Skeletal muscle tissue (tissue), 4 donors: Measurements from ENCODE around the gene NANOS3. TPM values are rescaled to one million over a fixed set of nuclear protein-coding genes. Genes with fewer than 3 reads are reported as not detected.

Source experiments
- H3K27ac ChIP-seq: one replicate; pipeline ENCODE4 v1.7.0; 2013; ENCODE audit warnings: mild to moderate bottlenecking, low read depth, low read length, inconsistent platforms
- H3K27me3 ChIP-seq, 3 donors: one replicate each; pipeline ENCODE4 v1.7.0; 2013; ENCODE audit warnings: low read length in 3 of 3; ENCODE audit not compliant: control insufficient read depth in 3 of 3, insufficient read depth in 3 of 3
- H3K36me3 ChIP-seq, 3 donors: one replicate each; pipeline ENCODE4 v1.7.0; 2013; ENCODE audit warnings: low read length in 3 of 3; ENCODE audit not compliant: control insufficient read depth in 3 of 3, insufficient read depth in 3 of 3
- H3K4me1 ChIP-seq, 3 donors: one replicate each; pipeline ENCODE4 v1.7.0; 2013; ENCODE audit warnings: low read length in 3 of 3, mild to moderate bottlenecking in 3 of 3; ENCODE audit not compliant: control insufficient read depth in 3 of 3, insufficient read depth in 3 of 3
- H3K4me3 ChIP-seq, 3 donors: one replicate each; pipeline ENCODE4 v1.7.0; 2013; ENCODE audit warnings: low read length in 3 of 3
- H3K9ac ChIP-seq, 3 donors: one replicate each; pipeline ENCODE4 v1.7.0; 2013; ENCODE audit warnings: low read length in 3 of 3, mild to moderate bottlenecking in 3 of 3, moderate library complexity in 2 of 3, low read depth in 1 of 3
- H3K9me3 ChIP-seq, 3 donors: one replicate each; pipeline ENCODE4 v1.7.0; 2013; ENCODE audit warnings: low read length in 3 of 3; ENCODE audit not compliant: control insufficient read depth in 3 of 3
- total RNA-seq: library from RNA; depleted of rRNA; stranded (reverse); fragments of >200 nt; gene quantifications from one replicate; pipeline ENCODE4 v1.2.3, GENCODE V29; 2014
- donor health status: Osteomylitis.

Gene NANOS3
- total RNA-seq, 1 donor from 2014 or later, result not detected

DNA sequence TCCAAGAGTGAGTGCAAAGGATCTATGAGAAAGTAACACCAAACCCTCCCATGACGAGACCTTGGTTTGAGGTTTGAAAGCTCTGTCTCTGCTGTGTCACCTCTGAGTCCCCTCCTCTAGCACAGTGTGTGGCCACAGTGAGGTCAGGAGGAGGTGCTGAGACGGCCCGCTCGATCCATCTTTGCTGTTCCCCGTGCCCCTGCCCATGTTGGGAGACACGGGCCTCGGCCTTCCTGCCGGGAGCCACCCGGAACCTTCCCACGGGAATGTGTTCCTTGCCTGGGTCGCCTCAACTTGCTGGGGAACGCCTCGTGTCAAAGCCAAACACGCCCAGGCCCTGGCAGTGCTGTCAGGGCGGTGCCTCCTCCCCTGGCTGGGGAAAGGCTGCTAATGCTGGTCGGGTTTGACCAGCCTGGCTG lies 10.1 kb downstream of the NANOS3 start:
- H3K27ac ChIP-seq, result no peak overlapping the region

DNA sequence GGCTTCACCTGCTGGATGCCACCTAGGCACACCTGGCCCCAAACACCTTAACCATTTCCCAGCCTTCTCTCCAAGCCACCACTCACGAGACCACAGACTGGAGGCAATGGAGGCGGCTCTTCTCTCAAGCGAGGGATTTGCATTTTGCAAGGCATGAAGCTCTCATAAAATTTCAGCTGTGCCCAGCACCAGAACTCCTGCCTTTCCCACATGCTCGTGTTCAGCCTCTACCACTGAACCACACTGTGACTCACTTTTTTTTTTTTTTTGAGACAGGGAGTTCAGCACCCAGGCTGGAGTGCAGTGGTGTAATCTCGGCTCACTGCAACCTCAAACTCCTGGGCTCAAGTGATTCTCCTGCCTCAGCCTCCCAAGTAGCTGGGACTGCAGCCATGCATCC lies 10.6 kb downstream of the NANOS3 start:
- Histone ChIP-seq H3K9ac (no peak overlapping the region), H3K36me3 (no peaks in the 10 kb centered on the region), H3K27me3 (no peaks in the 10 kb centered on the region), H3K27ac (no peak overlapping the region), H3K4me3 (no peak overlapping the region), H3K4me1 (no peaks in the 10 kb centered on the region), H3K9me3 (no peaks in the 10 kb centered on the region)

More for the DNA sequence above, 10.1 kb downstream of the NANOS3 start:
- Histone ChIP-seq H3K4me3 (no peak overlapping the region), H3K36me3 (no peaks in the 10 kb centered on the region), H3K4me1 (peaks cover 0 to 3% (median 0%) of the 10 kb centered on the region in 3 donors), H3K9me3 (no peaks in the 10 kb centered on the region), H3K9ac (no peak overlapping the region), H3K27me3 (no peaks in the 10 kb centered on the region)

DNA sequence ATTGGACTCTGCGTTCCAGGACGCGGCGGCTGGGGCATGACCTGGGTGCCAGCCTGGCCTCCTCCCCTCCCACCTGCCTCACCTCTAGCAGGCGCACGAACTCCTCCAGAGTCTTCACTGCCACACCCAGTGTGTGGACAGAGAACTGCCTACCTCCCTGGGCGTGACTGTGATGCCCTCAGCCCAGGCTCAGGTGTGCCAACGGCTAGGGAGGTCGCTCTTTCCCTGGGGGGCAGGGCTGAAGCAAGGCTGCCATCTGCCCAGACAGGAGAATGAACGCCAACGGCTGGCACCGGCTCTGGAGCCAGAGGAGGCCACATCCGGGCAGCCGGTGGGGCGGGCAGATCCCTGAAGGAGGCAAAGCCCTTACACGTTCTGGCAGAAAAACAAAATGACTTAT lies 11.3 kb downstream of the NANOS3 start:
- Histone ChIP-seq H3K4me3 (no peak overlapping the region), H3K4me1 (no peaks in the 10 kb centered on the region), H3K9ac (no peak overlapping the region), H3K27me3 (no peaks in the 10 kb centered on the region), H3K36me3 (no peaks in the 10 kb centered on the region), H3K9me3 (no peaks in the 10 kb centered on the region), H3K27ac (no peak overlapping the region)

DNA sequence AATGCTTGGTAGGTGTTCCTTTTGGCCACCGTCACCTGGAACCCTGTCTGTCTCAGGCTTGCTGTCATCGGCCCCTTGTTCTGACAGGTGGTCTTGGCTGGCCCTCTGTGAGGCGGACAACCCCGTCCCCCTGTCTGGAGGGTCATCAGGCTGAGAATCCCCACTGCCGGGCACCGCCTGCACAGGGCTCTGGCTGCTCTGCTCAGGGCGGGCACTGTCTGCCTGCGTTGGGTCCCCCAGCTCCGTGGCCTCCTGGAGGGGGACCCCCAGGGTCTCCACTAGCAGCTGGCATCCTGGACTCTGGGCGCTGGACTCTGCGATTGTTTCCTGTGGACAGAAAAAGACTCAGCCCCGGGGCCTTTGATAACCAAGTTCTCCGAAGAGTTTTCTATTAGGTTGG lies 13.2 kb downstream of the NANOS3 start:
- H3K9me3 ChIP-seq, result no peaks in the 10 kb centered on the region
- H3K4me3 ChIP-seq, result no peak overlapping the region
- H3K36me3 ChIP-seq, result no peaks in the 10 kb centered on the region
- no peak overlapping the region for H3K9ac ChIP-seq
- H3K27ac ChIP-seq, result no peak overlapping the region
- H3K4me1 ChIP-seq, result no peaks in the 10 kb centered on the region
- no peaks in the 10 kb centered on the region for H3K27me3 ChIP-seq

DNA sequence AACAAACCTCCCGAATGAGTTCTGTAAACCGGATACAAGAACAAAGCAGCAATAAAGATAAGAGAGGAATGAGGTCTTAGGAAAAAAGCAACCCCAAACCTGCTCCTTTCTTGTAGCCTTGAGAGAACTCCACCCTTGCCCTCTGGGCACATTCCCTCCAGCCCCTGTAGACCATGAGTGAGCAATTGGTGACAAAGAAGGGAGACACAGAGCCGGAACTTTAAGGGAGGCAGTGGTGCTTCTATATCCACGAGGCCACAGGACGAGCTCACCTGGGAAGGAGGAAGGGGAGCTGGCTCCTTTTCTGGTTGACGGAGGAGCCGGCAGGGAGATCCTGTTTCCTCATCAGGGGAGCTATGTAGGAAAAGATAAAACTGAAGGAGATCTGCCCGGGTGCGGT lies 15.9 kb downstream of the NANOS3 start:
- no peaks in the 10 kb centered on the region for H3K27me3 ChIP-seq
- H3K4me1 ChIP-seq, result no peaks in the 10 kb centered on the region
- no peaks in the 10 kb centered on the region for H3K9me3 ChIP-seq
- no peak overlapping the region for H3K9ac ChIP-seq
- no peak overlapping the region for H3K27ac ChIP-seq
- no peak overlapping the region for H3K4me3 ChIP-seq
- no peaks in the 10 kb centered on the region for H3K36me3 ChIP-seq

DNA sequence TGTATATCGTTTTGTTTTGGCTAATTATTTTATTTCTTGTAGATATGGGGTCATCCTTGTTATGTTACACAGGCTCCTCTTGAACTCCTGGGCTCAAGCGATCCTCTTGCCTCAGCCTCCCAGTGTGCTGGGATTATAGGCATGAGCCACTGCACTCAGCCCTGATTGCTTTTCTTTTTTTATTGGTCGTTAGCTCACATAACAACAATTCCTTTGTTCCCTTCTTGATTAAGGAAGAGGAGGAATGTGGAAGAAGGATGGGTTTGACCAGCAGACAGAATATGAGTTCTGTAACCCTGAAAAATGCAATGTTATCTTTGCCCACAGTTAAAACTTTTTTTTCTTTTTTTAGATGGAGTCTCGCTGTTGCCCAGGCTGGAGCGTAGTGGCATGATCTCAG lies 17.6 kb downstream of the NANOS3 start:
- Histone ChIP-seq H3K36me3 (no peaks in the 10 kb centered on the region), H3K27me3 (no peaks in the 10 kb centered on the region), H3K9ac (no peak overlapping the region)

DNA sequence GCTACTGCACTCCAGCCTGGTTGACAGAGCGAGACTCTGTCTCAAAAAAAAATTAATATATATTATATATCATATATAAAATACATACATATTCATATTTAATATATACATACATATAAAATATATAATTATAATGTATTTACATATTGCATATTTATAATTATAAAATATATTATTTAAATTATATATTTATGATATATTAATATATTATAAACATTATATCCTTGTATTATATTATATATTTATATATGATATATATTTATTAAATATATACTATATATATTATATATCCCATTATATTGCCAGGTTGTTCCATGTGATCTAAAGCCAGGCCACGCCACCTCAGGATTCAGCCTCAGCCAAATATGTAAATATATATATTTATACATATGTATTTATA lies 19.3 kb downstream of the NANOS3 start:
- Histone ChIP-seq H3K9ac (no peak overlapping the region), H3K36me3 (no peaks in the 10 kb centered on the region), H3K27ac (no peak overlapping the region), H3K4me1 (no peaks in the 10 kb centered on the region), H3K4me3 (no peak overlapping the region), H3K9me3 (no peaks in the 10 kb centered on the region), H3K27me3 (no peaks in the 10 kb centered on the region)

More for the DNA sequence above, 17.6 kb downstream of the NANOS3 start:
- Histone ChIP-seq H3K4me3 (no peak overlapping the region), H3K4me1 (no peaks in the 10 kb centered on the region), H3K9me3 (no peaks in the 10 kb centered on the region), H3K27ac (no peak overlapping the region)

DNA sequence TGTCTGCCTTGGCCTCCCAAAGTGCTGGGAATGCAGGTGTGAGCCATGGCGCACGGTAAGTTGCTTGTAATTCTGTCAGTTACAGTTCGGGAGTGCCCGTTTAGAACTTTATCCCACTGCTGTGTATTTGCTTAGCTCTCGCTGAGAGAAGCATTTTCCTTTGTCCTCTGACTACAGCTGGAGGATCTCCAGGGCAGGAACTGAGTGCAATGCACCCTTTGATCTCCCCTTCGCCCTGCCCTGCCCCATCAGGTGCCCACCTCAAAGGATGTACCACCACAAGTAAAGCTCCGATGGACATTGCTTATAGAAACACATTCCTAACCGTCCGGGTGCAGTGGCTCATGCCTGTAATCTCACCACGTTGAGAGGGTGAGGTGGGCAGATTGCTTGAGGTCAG lies 22.5 kb downstream of the NANOS3 start:
- Histone ChIP-seq H3K27ac (no peak overlapping the region), H3K9me3 (no peaks in the 10 kb centered on the region), H3K27me3 (no peaks in the 10 kb centered on the region), H3K4me1 (no peaks in the 10 kb centered on the region), H3K36me3 (no peaks in the 10 kb centered on the region), H3K9ac (no peak overlapping the region), H3K4me3 (no peak overlapping the region)

DNA sequence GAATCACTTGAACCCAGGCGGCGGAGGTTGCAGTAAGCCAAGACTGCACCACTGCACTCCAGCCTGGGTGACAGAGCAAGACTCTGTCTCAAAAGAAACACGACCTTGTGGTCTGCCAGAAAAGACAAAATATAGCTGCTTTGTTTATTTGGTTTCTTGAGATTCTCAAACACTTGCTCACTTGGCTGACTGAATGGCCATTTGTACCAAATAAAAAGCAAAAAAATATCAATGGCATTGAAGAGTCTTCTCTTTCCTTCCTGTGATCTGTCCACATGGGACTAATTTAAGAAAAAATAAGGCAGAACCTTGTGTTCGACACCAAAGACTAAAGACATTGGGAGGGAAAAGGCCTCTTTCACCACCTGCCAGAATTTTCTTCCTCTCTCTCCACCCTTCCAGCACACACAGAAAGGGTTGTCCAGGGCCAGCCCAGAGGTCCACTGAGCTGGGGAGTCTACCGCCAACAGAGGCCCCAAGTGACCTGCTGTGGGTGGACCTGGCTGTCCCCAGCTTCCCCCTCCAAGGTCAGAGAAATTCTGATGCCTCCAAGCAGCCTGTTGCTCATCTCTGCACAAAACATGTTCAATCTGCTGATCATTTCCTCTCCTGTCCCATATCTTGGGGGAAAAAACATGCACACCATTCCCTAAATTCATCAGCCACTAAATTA lies 23.1 kb downstream of the NANOS3 start:
- Histone ChIP-seq H3K9me3 (no peaks in the 10 kb centered on the region), H3K27ac (no peak overlapping the region), H3K36me3 (no peaks in the 10 kb centered on the region), H3K27me3 (no peaks in the 10 kb centered on the region), H3K9ac (no peak overlapping the region), H3K4me1 (no peaks in the 10 kb centered on the region), H3K4me3 (no peak overlapping the region)

DNA sequence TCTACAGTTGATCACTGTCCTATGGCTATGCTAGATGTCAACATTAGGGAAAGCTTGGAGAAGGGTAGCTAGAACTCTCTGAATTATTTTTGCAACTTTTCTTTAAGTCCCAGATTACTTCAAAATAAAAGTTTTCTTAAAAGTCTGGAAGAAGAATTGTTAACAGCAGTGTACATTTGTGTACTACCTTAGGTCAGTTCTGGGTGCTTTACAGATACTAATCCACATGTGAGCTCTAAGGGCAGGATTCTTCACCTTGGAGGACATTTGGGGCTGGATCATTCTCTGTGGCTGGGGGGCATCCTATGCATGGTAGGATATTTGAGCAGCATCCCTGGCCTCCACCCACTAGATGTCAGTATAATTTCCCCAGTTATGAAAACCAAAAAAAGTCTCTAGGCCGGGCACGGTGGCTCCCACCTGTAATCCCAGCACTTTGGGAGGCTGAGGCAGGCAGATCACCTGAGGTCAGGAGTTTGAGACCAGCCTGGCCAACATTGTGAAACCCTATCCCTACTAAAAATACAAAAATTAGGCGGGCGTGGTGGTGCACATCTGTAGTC lies 26.1 kb downstream of the NANOS3 start:
- no peaks in the 10 kb centered on the region for H3K36me3 ChIP-seq
- H3K4me3 ChIP-seq, result no peak overlapping the region
- no peaks in the 10 kb centered on the region for H3K27me3 ChIP-seq
- no peak overlapping the region for H3K27ac ChIP-seq
- no peak overlapping the region for H3K9ac ChIP-seq
- H3K4me1 ChIP-seq, result peaks cover 12 to 14% (median 13%) of the 10 kb centered on the region in 3 donors
- H3K9me3 ChIP-seq, result no peaks in the 10 kb centered on the region
